HG02610 (cell line): ENCODE measurements around the gene RAX2.
A peak's percentile ranks its signal among the peaks of the same experiment; 100 is the strongest.
"Not testable (repeated sequence)": the region's sequence is repeated elsewhere in the genome, so short reads cannot be mapped to it uniquely, and the experiment has no call there.

Experiments
- ATAC-seq: cut with Tn5 transposase; IDR thresholded peaks from one replicate; pipeline ENCODE4 v1.9.1; 2021; ENCODE audit warnings: mild to moderate bottlenecking, moderate library complexity; ENCODE audit not compliant: unreplicated experiment

Gene RAX2

GRCh38 chr19:3778104-3778867 is 6.3 kb upstream of the RAX2 start:
- ATAC-seq = no peak

- ATAC-seq = no peak
Observed at GRCh38 chr19:3776479-3777040, 4.5 kb upstream of the RAX2 start.

- no peak for ATAC-seq
Observed at GRCh38 chr19:3775831-3776230, 3.8 kb upstream of the RAX2 start.

- no peak for ATAC-seq
Observed at GRCh38 chr19:3775374-3775711, 3.3 kb upstream of the RAX2 start.

GRCh38 chr19:3774621-3775373 is 2.8 kb upstream of the RAX2 start:
- no peak for ATAC-seq

- ATAC-seq = no peak
Observed at GRCh38 chr19:3773814-3774515, 1.9 kb upstream of the RAX2 start.

GRCh38 chr19:3771000-3771905 is 775 bp downstream of the RAX2 start:
- ATAC-seq = no peak

GRCh38 chr19:3770136-3770999 is 1.7 kb downstream of the RAX2 start:
- ATAC-seq = no peak

- no peak for ATAC-seq
Observed at GRCh38 chr19:3769494-3769893, 2.5 kb downstream of the RAX2 start.

- ATAC-seq = no peak
Observed at GRCh38 chr19:3768748-3769099, 3.3 kb downstream of the RAX2 start.

- ATAC-seq = no peak
Observed at GRCh38 chr19:3768015-3768747, 3.8 kb downstream of the RAX2 start.

- ATAC-seq = no peak
Observed at GRCh38 chr19:3767050-3767449, 5.0 kb downstream of the RAX2 start.

GRCh38 chr19:3766520-3766919 is 5.5 kb downstream of the RAX2 start:
- ATAC-seq = no peak

- not testable (repeated sequence) for ATAC-seq
Observed at GRCh38 chr19:3765757-3766156, 6.3 kb downstream of the RAX2 start.

- ATAC-seq = no peak
Observed at GRCh38 chr19:3765121-3765520, 6.9 kb downstream of the RAX2 start.

- ATAC-seq = peak; percentile 77
Observed at GRCh38 chr19:3762501-3763459, 9.2 kb downstream of the RAX2 start, which contains the start of gene MRPL54. MRPL54 (plus strand) TSS chr19:3762682; CDS start chr19:3762701, 19 bp downstream.

- no peak for ATAC-seq
Observed at GRCh38 chr19:3762130-3762473, 9.9 kb downstream of the RAX2 start.
